RWPE2 (cell line): ENCODE data around the gene FAM120B.

ENCODE experiments used
- ATAC-seq: fragments of 200-7000 bp; cut with Tn5 transposase; 3 replicates; pipeline ENCODE4 v1.9.1; 2021; ENCODE audit warnings: low read depth
- DNase-seq: peaks from one replicate; pipeline ENCODE4 v3.0.0-alpha.2; 2020; ENCODE audit warnings: low spot score
- H3K27ac ChIP-seq: fragments of 450-650 bp; 2 replicates; pipeline ENCODE4 v1.5.1; 2017; ENCODE audit warnings: mild to moderate bottlenecking; ENCODE audit not compliant: poor library complexity, severe bottlenecking
- H3K27me3 ChIP-seq: fragments of 250-450 bp; sonication (Bioruptor Pico); 2 replicates; pipeline ENCODE4 v1.5.1; 2021; ENCODE audit warnings: mild to moderate bottlenecking, moderate library complexity; ENCODE audit not compliant: insufficient read depth, poor library complexity, severe bottlenecking
- H3K36me3 ChIP-seq: fragments of 250-450 bp; sonication (Bioruptor Pico); 2 replicates; pipeline ENCODE4 v1.5.1; 2020; ENCODE audit warnings: low read depth, mild to moderate bottlenecking, moderate library complexity
- H3K4me1 ChIP-seq: fragments of 250-450 bp; sonication (Bioruptor Pico); 2 replicates; pipeline ENCODE4 v1.5.1; 2021; ENCODE audit warnings: mild to moderate bottlenecking, moderate library complexity; ENCODE audit not compliant: insufficient read depth, poor library complexity, severe bottlenecking
- H3K4me3 ChIP-seq: fragments of 250-450 bp; sonication (Bioruptor Pico); 2 replicates; pipeline ENCODE4 v1.5.1; 2021; ENCODE audit warnings: mild to moderate bottlenecking, moderate library complexity; ENCODE audit not compliant: severe bottlenecking
- H3K9me3 ChIP-seq: fragments of 250-450 bp; sonication (Bioruptor Pico); 2 replicates; pipeline ENCODE4 v1.5.1; 2021; ENCODE audit warnings: mild to moderate bottlenecking, moderate library complexity; ENCODE audit not compliant: severe bottlenecking
- TF ChIP-seq, protein P1 (sequence below): fragments of 450-650 bp; IDR thresholded peaks from one replicate; pipeline ENCODE4 v1.5.1; 2017; ENCODE audit warnings: mild to moderate bottlenecking, moderate library complexity; ENCODE audit not compliant: poor library complexity, severe bottlenecking

FAM120B gene

DNA sequence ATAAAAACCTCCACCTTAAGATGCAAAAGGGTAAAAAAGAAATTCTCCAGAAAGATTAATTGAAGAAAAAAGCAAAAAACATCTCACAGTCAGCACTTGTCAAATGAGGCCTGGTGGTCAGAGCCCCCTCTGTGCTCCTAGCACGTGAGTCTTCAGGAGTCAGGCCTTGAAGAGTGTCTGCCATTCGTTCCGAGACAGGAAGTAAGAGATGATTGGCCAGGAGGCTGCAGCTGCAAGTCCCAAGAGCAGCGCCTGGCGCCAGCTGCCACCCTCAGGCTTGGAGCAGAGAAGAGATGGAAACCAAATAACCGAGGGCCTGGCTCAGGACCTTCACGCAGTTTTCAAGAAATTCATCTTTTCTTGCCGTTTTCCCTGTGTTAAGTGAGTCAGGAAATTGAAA lies 65.0 kb downstream of the FAM120B start:
- no peaks in the 10 kb centered on the region for H3K9me3 ChIP-seq
- no peaks in the 10 kb centered on the region for H3K4me1 ChIP-seq
- TF ChIP-seq, protein P1, sequence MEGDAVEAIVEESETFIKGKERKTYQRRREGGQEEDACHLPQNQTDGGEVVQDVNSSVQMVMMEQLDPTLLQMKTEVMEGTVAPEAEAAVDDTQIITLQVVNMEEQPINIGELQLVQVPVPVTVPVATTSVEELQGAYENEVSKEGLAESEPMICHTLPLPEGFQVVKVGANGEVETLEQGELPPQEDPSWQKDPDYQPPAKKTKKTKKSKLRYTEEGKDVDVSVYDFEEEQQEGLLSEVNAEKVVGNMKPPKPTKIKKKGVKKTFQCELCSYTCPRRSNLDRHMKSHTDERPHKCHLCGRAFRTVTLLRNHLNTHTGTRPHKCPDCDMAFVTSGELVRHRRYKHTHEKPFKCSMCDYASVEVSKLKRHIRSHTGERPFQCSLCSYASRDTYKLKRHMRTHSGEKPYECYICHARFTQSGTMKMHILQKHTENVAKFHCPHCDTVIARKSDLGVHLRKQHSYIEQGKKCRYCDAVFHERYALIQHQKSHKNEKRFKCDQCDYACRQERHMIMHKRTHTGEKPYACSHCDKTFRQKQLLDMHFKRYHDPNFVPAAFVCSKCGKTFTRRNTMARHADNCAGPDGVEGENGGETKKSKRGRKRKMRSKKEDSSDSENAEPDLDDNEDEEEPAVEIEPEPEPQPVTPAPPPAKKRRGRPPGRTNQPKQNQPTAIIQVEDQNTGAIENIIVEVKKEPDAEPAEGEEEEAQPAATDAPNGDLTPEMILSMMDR, result no peak
- DNase-seq, result no peak
- H3K27ac ChIP-seq, result no peak overlapping the region
- no peaks in the 10 kb centered on the region for H3K27me3 ChIP-seq
- H3K4me3 ChIP-seq, result no peak overlapping the region
- ATAC-seq, result no peak
- peaks cover 16% of the 10 kb centered on the region for H3K36me3 ChIP-seq

DNA sequence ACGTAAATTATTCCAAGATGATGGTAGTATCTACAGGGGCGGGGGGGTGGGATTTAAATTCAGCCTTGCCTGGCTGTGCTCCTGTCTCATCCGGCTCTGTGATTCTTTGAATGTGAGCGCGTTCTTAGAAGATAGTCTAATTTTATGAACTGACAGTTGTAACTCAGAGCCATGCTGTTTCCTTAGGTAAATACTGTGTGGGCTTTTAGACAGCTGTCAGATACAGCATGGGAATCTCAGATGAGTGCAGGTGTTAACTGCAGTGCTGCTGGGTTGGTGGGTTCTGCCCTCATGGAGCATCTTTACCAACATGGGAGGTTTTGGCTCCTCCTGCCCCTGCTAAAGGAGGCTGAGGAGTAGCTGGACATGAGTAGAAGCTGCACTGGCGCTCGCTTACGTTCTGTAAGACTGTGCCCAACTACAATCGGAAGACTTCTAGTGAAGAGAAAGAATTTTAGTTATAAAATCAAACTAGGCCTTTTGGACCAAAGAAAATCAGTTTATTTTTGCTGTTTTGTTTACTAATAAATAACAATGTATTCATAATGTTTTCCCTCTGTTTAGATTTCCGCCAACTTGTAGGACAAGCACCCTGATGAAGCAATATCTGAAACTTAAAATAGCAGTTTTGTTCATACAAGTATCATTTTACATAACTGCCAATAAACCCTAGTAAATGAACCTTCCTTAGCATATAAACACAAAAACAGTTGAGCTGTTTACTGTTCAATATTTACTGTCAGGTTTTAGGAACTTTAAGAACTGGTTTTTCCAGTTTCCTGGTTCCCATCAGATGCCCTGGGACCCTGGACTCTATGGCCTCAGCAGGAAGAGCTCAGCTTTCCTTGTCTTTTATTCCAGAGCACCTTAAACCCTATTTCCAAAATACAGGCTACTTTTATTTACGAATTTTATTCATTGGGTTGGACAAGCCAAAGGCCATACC lies 66.1 kb downstream of the FAM120B start:
- DNase-seq (no peak), ATAC-seq (no peak)
- Histone ChIP-seq H3K4me3 (no peak overlapping the region), H3K36me3 (peaks cover 10% of the 10 kb centered on the region), H3K27ac (no peak overlapping the region), H3K27me3 (no peaks in the 10 kb centered on the region), H3K4me1 (no peaks in the 10 kb centered on the region), H3K9me3 (no peaks in the 10 kb centered on the region)
- TF ChIP-seq, protein P1, result no peak

DNA sequence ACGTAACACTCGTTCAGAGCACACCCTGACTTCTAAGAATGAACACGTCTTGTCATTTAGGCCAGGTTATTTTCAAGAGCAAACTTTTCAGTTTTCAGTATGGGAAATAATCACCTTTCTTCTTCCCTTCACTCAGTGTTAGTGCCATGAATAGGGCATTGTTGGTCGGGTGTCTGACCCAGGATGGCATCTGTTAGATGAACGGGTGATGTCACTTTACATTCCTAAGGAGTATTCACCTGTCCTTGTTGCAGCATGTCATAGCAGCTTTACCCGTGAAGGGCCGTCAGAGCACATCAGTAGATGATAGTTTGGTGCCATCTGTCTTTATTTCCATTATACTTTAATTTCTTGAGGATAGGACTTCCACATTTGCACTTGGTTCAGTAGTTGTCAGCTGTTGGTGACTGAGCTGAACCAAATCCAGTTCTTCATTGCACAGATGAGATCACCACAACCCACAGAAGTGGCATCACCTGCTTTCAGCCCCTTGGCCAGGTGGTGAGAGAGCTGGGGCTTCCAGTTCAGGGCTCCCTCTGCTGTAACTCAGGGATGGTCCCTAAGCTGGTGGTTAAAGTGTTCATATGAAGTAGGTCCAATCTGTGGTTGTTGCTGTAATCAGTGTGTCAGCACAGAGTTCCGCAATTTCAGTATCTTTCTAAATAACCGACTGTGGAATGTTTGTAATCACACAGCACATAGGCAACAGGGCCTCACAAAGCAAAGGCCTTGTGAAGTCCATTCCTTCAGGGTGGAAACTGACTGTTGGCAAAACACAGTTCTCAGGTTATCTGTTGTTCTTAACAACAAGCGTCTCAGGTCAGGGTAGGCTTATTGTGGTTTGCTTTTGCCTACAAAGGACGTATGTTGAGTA lies 68.2 kb downstream of the FAM120B start:
- Histone ChIP-seq H3K27ac (no peak overlapping the region), H3K9me3 (no peaks in the 10 kb centered on the region), H3K4me3 (no peak overlapping the region), H3K4me1 (no peaks in the 10 kb centered on the region), H3K27me3 (no peaks in the 10 kb centered on the region), H3K36me3 (peaks cover 10% of the 10 kb centered on the region)
- peak; percentile 31; the same call in 1 of the 3 replicates for ATAC-seq
- no peak for DNase-seq
- TF ChIP-seq, protein P1, result no peak

DNA sequence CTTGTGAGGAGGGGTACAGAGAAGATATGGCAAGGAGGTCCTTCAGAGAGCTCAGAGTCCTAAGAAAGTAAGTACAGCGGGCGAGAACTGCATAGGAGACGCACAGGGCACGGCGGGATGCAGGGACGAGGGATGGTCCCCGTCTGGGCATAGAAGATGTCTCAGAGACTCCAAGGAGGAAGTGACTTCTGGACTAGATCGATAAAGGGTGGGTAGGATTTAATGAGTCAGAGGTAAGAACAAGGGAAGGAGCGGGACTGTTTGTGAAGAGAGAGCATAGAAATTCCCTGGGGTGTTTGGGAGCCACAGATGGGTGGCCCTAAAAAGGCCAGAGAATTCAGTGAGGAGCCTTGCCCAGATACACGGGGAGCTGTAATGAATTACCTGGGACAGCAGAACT lies 69.1 kb downstream of the FAM120B start:
- TF ChIP-seq, protein P1, result no peak

More for the DNA sequence above, 69.1 kb downstream of the FAM120B start:
- H3K4me1 ChIP-seq, result no peaks in the 10 kb centered on the region
- no peaks in the 10 kb centered on the region for H3K9me3 ChIP-seq
- no peak for DNase-seq
- no peak overlapping the region for H3K27ac ChIP-seq
- no peaks in the 10 kb centered on the region for H3K27me3 ChIP-seq
- H3K36me3 ChIP-seq, result peaks cover 13% of the 10 kb centered on the region
- no peak overlapping the region for H3K4me3 ChIP-seq
- ATAC-seq, result no peak
